ENCODE results near the gene ANKRD55.

ANKRD55 gene

DNA sequence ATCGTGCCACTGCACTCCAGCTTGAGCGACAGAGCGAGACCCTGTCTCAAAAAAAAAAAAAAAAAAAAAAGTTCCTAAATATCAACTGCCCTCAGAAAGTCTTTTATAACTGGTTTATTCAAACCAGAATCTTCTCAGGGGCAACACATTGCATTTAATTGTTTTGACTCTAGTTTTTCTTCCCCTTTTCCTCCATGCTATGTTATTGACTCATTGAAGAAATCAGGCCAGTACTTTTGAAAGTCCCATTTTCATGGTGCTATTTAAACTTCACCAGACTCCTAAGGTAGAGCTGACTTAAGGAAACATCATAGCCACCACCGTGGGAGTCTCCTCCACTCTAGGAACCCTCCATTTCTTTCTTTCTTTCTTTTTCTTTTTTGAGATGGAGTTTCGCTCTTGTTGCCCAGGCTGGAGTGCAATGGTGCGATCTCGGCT lies 155.3 kb downstream of the ANKRD55 start:
- DNase-seq (ENCODE audit: low spot score), result no peak

DNA sequence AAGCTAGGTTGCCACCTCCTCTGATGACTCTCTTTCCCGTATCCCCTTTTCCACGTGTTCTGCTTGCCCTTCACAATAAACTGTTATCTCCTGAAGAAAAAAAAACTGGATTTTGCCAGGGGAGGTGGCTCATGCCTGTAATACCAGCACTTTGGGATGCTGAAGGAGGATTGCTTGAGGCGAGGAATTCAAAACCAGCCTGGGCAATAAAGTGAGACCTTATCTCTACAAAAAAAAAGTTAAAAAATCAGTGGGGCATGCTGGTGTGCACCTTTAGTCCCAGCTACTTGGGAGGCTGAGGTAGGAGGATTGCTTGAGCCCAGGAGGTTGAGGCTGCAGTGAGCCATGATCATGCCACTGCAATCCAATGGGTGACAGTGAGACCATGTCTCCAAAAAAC lies 156.6 kb downstream of the ANKRD55 start:
- no peak for DNase-seq (ENCODE audit: low spot score)

DNA sequence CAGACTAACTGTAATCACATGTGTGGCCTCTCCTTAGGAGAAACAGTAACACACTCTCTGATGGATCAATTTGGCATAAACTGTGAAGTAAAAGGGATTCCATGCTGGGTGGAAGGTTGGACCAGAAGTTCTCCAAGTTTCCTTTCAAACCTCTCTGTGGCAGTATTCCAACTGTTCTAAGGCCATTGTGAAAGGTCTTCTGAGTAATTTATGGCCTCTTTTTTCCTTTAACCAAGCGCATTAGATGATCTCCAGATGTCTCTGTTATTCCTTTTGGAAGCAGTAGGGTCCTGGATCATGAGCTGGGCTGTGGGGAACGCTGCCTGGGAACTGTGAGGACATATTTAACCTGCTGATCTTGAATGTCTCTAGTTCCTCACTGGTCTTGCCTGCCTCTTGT lies 157.8 kb downstream of the ANKRD55 start:
- DNase-seq (ENCODE audit: low spot score), result no peak

DNA sequence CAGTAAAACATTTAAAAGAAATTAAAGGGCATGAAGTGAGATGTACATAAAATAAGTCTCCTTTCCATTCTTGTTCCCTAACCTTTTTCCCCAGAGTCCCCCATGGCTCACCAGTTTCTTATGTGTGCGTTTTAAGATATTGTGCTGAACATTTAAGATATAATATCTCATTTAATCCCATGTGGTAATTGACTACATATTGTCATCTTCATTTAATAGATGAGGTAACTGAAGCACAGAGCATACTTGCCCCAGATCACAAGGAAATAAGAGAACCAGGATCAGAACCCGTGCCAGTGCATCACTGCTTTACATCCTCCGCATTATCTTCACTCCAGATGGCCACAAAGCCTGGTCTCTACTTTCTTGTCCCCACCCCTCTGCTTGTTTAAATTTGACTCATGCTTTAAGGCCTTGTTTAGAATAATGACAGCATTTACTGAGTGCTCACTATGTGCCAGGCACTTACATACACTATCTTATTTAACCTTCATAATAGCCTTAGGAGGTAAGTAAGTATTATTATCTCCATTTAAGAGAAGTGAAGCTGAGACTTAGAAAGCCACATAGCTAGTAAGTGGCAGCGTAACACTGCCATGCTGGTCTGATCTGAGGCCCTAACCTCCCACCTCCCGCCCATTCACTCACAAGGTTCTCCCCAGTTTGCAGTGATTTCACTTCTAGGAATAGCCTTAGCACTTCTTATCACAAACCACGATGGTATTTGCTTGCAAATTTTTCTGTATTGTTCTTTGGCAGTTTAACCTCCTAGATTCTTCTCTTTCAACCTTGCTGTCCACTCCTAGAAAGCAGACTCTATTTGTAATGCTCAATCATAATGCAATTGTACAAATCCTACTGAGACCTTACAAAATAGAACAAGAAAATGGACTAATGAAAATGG lies 160.0 kb downstream of the ANKRD55 start:
- DNase-seq (ENCODE audit: low spot score), result no peak

DNA sequence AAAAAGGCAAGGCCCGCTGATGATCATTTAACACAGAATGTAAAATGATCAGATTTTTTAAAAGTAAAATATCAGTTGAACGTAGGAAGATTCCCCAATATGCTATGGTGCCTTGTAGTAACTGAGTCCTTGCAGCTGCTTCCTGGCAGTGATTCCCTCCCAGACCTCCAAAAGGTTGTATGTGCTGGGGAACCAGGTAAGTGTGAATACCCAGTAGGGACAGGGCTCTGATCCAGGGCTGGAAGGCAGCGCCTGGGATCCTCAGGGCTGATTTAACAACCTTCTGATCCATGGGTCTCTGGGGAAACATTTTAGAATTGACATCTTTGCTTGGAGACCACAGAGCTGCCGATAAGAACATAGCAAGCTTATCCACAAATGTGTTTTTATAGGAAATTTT lies 161.7 kb downstream of the ANKRD55 start:
- no peak for DNase-seq (ENCODE audit: low spot score)

DNA sequence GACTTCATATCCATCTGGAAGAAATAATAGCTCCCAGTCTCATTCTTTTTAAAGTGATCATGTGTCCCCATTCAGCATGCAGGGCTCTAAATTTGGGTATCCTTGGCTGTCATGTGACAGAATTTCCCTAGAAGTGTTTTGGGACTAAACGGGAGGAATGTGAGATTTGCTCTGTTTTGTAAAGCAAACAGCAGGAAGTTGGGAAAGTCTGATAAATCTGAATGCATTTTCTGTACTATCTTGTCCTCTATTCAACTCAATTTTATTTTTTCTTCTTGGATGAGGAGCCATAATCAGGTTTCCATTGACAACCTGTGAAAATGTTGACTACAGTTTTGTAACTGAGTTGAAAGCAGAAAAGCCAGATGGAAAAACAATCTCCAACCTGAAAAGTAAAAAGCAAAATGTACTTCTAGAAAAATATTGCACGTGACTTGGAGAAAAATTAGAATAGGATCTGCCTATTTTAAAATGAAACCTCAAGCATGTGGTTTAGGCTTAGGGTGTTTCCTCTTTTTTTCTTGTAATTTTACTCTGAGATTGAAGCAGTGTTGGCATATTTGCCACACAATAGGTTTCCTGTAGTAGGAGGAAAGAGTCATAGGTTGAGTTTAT lies 162.2 kb downstream of the ANKRD55 start:
- no peak for DNase-seq (ENCODE audit: low spot score)

DNA sequence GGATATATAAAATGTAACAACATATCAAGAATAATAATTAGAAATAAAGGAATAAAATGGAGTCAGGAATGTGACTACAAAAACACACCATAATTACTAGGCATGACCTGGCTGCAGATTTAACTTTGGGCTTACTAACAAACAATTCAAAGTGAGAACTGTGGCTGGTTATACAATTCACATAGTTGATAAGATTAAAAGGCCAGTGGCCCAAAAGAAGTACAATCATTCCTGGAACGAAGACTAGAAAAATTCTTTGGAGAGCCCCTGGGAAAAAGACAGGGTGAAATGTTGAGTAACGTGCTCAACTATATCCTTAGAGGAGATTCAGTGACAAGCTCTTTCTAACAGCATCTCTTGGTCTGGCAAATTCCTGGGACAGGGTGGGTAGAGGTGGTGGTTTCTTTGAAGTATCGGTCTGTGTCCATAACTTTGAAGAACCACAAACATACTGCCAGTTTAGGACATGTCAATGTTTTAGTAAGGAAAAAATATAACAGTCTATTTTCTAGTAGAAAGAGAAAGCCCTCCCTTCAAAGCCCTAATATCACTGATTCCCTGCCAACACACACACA lies 163.4 kb downstream of the ANKRD55 start:
- no peak for DNase-seq (ENCODE audit: low spot score)

DNA sequence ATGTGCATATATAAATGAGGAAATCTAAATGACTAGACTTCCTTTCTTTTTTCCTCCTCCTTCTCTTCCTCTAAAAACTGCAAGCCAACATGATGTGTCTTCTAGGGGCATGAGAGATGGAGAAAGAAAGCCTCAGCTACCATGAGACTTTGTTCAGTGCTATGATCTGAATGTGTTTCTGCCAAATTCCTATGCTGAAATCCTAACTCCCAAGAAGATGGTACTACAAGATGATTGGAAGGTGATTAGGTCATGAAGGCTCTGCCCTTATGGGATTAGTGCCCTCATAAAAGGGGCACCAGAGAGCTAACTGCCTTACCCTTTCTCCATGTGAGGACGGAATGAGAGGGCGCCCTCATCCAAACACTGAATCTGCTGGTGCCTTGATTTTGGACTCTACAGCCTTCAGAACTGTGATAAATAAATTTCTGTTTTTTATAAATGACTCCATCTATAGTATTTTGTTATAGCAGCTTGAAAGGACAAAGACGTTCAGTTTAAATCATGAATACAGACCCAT lies 166.1 kb downstream of the ANKRD55 start:
- DNase-seq (ENCODE audit: low spot score), result no peak

DNA sequence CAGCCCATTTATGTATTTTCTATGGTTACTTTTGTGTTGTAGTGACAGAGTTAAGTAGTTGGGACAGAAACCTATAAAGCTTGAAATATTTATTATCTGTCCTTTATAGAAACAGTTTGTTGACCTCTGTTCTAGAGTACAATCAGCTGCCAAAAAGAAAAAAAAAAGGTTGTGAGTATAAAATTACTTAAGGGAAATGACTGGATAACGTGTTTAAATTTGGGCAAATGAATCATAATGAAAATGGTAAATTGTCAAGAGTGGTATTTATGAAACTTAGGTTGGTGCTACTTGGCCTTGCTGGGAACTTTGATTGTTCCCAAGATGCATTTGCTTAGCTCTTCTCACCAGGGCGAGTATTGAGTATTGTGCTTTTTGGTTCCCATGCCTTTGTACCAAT lies 168.1 kb downstream of the ANKRD55 start:
- DNase-seq (ENCODE audit: low spot score), result no peak

DNA sequence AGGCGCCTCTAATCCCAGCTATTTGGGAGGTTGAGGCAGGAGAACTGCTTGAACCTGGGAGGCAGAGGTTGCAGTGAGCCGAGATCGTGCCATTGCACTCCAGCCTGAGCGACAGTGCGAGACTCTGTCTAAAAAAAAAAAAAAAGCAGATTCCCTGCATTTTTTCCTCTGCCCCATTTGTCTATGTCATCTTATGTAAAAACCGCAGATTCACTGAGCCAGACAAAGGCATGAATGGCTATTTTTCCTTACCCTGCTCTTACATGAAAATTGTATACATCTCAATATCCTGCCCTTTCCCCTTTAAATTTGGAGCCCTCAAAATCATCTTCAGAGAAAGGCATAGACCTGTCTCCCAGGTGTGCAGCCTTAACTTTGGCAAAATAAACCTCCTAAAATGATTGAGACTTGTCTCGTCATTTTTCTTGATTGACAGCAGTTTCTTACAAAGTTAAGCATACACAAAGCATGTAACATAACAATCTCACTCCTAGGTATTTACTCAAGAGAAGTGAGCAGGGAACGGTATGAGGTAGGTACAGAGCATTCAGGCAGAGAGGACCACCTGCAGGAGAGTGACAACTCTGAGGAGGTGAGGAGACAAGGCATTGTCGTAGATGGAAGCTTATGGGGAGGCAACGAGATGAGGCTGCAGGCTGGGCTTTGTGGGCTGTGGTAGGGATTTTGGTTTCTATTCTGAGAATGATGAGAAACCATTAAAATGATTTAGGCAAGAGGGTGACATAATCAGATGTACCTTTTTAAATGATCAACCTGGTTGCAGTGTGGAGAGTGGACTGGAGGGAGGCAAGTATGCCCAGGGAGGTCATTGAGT lies 172.6 kb downstream of the ANKRD55 start:
- DNase-seq (ENCODE audit: low spot score), result no peak

DNA sequence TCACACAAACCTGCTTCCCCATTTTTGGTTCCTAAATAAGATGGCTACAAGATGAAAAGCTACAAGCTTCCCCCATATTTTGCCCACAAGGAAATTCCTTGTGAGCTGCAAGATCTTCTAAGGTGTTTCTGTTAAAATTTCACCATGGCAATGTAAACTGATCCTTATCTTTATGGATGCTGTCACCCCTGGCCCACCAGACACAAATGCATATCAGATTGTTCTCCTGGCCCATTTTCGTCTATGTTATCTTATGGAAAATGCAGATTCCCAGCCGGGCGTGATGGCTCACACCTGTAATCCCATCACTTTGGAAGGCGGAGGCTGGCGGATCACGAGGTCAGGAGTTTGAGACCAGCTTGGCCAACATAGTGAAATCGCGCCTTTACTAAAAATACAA lies 173.3 kb downstream of the ANKRD55 start:
- no peak for DNase-seq (ENCODE audit: low spot score)

DNA sequence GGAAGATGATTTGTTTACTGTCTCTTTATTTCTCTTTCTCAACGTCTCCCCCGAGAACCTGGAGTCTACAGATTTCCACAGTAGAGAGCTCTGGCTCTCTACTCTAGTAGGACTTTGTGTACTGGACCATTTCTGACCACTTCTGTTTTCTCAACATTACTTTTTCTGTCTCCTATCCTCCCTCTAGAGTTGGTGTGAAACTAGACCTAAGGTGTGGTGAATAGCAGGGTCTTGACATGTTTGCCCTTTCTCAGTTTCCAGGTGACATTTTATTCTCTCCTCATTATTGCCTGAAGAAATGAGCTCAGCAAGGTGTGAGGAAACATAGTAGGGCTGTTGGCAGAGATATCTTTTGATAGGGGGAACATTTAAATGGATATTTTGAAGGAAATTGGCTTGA lies 176.3 kb downstream of the ANKRD55 start:
- no peak for DNase-seq (ENCODE audit: low spot score)

DNA sequence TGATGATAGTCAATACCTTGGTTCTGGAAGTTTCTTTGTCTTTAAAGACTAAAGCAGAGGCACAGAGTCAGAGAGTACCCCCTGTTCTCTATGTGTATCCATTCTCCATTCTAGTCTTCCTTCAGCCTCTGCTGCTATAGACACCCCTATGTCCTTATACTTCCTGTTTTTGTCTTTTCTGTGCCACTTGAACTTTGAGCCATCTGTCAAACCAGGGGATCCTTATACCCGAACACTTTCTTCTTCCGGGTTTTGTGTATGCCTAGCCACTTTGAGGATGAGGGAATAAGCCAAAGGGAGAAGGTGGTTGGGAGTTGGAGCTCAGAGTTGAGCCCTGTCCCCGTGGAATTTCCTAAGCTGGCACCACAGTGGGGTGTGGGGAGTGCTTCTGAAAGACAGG lies 177.3 kb downstream of the ANKRD55 start:
- no peak for DNase-seq (ENCODE audit: low spot score)

DNA sequence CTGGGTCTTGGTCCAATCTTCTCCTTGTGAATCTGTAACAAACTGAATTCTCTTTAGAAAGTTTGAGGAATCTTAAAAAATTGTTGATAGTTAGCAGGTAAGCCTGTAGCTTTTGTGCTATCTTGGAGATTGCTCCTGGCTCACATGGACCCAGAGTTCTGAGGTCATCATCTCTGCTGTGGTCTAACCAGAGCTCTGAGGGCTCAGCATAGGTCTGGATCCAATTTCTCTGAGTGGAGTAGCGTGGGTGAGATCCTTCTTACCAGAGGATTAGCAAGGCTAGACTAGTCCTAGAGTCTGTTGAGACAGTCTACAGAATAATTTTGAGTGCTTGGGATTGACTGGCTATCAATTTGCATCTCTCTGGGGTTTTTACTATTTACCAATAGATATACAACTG lies 177.8 kb downstream of the ANKRD55 start:
- no peak for DNase-seq (ENCODE audit: low spot score)

DNA sequence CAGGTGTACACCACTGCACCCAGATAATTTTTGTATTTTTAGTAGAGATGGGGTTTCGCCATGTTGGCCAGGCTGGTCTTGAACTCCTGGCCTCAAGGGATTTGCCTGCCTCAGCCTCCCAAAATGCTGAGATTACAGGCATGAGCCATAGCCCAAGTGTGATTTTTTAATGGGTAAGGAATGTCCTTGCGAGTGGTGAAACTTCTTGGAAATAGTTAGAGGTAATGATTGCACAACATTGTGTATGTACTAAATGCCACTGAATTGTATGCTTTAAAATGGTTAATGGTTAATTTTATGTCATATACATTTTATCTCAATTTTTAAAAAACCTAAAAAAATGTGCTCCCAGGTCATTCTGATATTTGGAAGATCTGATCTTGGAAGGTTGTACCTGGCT lies 178.5 kb downstream of the ANKRD55 start:
- DNase-seq (ENCODE audit: low spot score), result no peak

DNA sequence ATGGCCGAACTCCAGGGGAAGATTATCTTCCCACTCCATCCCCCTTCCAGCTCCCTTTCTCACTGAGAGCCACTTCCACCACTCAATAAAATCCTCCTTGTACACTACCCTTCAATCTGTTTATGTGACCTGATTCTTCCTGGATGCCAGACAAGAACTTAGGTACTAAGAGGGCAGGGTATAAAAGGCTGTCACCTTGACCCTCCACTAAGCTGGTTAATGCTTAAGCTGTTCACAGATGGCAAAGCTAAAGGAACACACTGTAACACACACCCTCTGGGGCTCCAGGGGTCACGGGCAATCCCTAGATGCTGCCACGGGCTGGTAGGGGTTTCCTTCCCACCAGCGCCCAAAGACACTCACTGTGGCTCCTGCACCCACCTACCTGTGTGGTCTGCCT lies 179.8 kb downstream of the ANKRD55 start:
- DNase-seq (ENCODE audit: low spot score), result no peak

DNA sequence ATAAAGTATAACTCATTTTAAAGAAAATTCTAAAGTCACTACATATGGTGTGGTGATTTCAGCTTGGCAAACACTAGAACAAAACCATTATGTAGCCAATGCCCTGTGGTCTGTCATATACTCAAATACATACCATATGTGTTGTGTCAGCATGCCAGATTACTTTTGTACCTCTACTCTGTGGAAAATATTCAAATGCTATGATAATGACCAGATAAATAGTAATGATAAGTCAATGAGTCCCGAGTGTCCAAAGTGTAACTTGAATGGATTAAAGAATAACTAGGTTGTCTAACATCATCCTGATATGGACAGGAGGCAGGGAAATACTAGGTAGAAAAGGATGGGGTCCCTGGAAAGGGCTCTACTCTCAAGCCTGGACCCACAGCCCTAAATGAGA lies 180.4 kb downstream of the ANKRD55 start:
- no peak for DNase-seq (ENCODE audit: low spot score)

DNA sequence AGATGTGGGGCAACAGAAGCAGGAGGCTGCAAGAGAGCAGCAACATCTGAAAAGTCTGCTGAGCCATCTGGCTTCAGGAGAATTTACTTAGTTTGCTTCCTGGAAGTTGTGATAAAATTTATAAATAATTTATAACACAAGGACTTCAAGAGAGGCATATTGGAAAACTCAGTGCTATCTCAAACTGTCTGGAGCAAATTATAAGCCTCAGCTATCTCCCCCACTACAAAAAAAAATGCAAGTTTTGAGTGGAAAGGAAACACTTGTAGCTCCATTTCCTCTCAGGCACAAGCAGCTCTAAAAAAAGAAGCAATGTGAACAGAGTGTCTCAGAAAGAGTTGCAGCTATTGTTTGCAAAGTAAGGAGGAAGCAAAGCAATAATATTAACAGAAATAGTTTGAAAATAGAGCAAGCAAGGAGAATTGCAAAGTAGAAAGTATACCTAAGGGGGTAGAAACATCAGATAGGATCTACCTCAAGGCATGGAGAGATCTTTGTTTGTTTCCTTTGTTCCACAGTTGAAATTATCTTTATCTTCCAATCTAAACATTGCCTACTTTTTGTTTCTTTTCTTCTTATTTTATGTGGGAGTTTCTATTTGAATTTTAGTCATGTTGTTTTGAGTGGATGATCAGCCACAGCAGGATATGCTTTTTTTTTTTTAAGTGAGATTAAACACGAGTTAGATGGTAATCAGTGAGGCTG lies 182.4 kb downstream of the ANKRD55 start:
- no peak for DNase-seq (ENCODE audit: low spot score)
